WI38 (cell line): ENCODE measurements around the gene RER1.

Experiments
- H3K4me3 ChIP-seq: 2 replicates; pipeline ENCODE4 v1.5.1; 2011; ENCODE audit warnings: low read depth, mild to moderate bottlenecking, control low read depth, low read length
- CTCF ChIP-seq: IDR thresholded peaks from 2 replicates; pipeline ENCODE4 v1.5.1; 2012; ENCODE audit warnings: low read depth, mild to moderate bottlenecking, control low read depth, low read length

The RER1 gene

DNA sequence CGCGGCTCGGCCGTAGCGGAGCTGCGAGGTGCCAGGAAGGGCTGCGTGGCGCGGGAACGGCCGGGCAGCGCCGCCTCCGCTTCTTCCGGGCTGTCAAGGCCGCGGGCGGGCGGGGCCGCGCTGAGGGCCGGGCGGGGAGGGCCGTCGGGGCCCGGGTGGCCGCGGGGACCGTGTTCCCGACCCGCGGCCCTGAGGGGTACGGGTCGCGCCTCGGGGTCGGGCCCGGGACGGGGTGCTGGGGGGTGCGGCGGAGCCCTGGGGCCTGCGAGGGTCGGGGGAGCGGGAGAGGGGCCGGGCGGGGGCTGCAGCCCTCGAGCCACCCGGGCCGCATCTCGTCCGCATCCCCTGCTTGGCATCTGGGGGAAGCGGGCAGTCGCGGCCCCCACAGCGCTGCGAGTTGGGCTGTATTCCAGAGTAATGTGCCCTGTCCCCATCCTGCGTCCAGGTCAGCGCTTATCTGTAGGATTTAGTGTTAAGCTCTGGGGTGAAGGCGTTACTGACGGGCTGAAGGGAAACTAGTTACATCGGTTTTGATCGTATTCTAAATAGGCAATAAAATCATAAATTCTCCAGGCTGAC lies 379 bp downstream of the RER1 start:
- H3K4me3 ChIP-seq = peak overlapping the region; percentile 90
- no peak for TF ChIP-seq CTCF

DNA sequence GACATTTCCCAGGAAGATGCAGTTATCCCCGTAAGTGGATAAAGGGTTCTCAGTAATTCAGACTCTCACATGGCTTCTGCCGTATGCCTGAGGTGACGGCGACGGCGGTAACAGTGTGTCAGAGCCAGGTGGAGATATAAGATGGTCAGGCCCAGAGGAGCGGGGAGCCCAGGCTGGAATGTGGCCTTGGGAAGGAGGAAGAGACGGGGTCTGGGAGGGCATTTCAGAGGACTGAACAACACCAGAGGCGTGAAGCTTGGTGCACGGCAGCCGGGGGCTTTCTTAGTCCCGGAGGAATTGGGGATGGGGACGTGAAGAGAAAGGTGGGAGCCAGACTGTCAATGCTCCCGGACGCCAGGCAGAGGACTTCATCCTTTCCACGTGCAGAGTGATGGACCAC lies 1.0 kb downstream of the RER1 start:
- peak overlapping the region; percentile 90 for H3K4me3 ChIP-seq
- no peak for TF ChIP-seq CTCF

GRCh38 chr1:2393471-2393877 lies 1.8 kb downstream of the RER1 start:
- no peak overlapping the region for H3K4me3 ChIP-seq
- TF ChIP-seq CTCF = no peak

GRCh38 chr1:2394220-2394619 lies 2.6 kb downstream of the RER1 start:
- no peak for TF ChIP-seq CTCF
- no peak overlapping the region for H3K4me3 ChIP-seq

GRCh38 chr1:2394761-2395160 lies 3.1 kb downstream of the RER1 start:
- H3K4me3 ChIP-seq = no peak overlapping the region
- no peak for TF ChIP-seq CTCF

- no peak for TF ChIP-seq CTCF
- no peak overlapping the region for H3K4me3 ChIP-seq
Observed at GRCh38 chr1:2395245-2395644, 3.6 kb downstream of the RER1 start.

- no peak overlapping the region for H3K4me3 ChIP-seq
- no peak for TF ChIP-seq CTCF
Observed at GRCh38 chr1:2396059-2396458, 4.4 kb downstream of the RER1 start.
